ENCODE measurements around the gene LRRC75A.

GRCh38 chr17:16491703-16492612, at the start of gene LRRC75A:
- TF ChIP-seq CTCF (conservative IDR thresholded peaks at IDR 0.05) (no peak), EZH2 (IDR thresholded peaks at IDR 0.05; ENCODE audit: low read depth) (no peak)
